ENCODE measurements around the gene ACO1.

Gene ACO1

DNA sequence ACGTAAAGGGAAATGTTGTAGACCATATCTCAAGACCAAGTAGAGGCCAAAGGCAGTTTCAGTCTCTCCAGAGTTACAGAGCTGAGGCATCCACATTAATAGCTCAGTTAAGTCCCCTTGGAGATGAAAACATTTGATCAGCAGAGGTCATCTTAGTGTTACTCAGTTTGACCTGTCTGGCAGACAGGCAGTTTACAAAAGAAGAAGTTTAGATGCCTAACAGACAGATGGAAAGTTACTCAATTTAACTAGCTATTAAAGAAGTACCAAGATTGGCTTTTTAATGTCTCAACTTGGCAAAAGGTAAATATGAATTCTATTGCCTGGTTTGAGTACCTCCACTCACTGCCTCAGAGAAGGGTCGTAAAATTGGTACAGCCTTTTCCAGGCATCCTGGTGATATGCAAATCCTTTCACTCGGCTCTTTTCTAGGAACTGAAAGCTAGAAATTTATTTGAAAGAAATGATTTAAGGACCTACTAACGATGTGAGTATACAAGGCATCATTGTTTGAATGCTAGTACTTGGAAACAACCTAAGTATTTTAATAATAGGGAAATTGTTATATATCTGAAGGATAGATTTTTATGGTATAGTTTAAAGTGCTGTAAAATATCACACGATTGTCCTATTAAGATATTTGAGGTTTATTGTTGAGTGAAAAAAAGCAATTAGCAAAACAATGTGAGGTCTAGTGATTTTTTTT is 14.8 kb downstream of the ACO1 start:
- Histone ChIP-seq H3K36me3 (ENCODE audit: control insufficient read depth in 2 of 2, insufficient read depth in 1 of 2, low read length in 2 of 2) (no peaks in the 10 kb centered on the region), H3K4me3 (ENCODE audit: low read depth, low read length) (no peak overlapping the region), H3K4me1 (ENCODE audit: control insufficient read depth, insufficient read depth, low read length) (no peaks in the 10 kb centered on the region), H3K27ac (ENCODE audit: extremely low read depth, low read depth, low read length) (no peak overlapping the region), H3K9me3 (ENCODE audit: control insufficient read depth, insufficient read depth, low read depth, low read length) (no peaks in the 10 kb centered on the region)
- ChIA-PET CTCF (interaction anchor here (0.6 to 4.2 kb wide), 8 partner anchors 12 to 189 kb away, joined by 3 to 32 read pairs (median 4); no protein-coding TSS in a partner anchor), POLR2A (no interaction called here)
- TF ChIP-seq PRDM4 (tag by site-specific recombination; IDR thresholded peaks at IDR 0.05) = 0 out of 2 replicates have a peak, but pooled peaks have one; percentile 32
- TF ChIP-seq ZNF473 (tag by site-specific recombination; IDR thresholded peaks at IDR 0.05) = no peak
- no peak for TF ChIP-seq ZNF555 (tag by site-specific recombination; conservative IDR thresholded peaks at IDR 0.05)

- TF ChIP-seq ZNF423 (tag by site-specific recombination; IDR thresholded peaks at IDR 0.05) (no peak), ZNF121 (tag by site-specific recombination; IDR thresholded peaks at IDR 0.05) (no peak), ZSCAN30 (tag by site-specific recombination; IDR thresholded peaks at IDR 0.05) (no peak), ZNF23 (tag by site-specific recombination; IDR thresholded peaks at IDR 0.05; ENCODE audit: borderline replicate concordance) (no peak), ZNF280D (tag by site-specific recombination; IDR thresholded peaks at IDR 0.05) (no peak), ZNF146 (tag by site-specific recombination; IDR thresholded peaks at IDR 0.05) (no peak), ZFP41 (tag by site-specific recombination; IDR thresholded peaks at IDR 0.05; ENCODE audit: borderline replicate concordance) (no peak), ZNF266 (tag by site-specific recombination; IDR thresholded peaks at IDR 0.05; ENCODE audit: low read depth) (no peak), ZNF174 (tag by site-specific recombination; IDR thresholded peaks at IDR 0.05) (no peak), ZNF596 (tag by site-specific recombination; IDR thresholded peaks at IDR 0.05) (no peak), KLF7 (tag by site-specific recombination; IDR thresholded peaks at IDR 0.05; ENCODE audit: borderline replicate concordance) (no peak), ATF2 (tag by site-specific recombination; IDR thresholded peaks at IDR 0.05; ENCODE audit: low read depth) (no peak)
- TF ChIP-seq, protein P1, sequence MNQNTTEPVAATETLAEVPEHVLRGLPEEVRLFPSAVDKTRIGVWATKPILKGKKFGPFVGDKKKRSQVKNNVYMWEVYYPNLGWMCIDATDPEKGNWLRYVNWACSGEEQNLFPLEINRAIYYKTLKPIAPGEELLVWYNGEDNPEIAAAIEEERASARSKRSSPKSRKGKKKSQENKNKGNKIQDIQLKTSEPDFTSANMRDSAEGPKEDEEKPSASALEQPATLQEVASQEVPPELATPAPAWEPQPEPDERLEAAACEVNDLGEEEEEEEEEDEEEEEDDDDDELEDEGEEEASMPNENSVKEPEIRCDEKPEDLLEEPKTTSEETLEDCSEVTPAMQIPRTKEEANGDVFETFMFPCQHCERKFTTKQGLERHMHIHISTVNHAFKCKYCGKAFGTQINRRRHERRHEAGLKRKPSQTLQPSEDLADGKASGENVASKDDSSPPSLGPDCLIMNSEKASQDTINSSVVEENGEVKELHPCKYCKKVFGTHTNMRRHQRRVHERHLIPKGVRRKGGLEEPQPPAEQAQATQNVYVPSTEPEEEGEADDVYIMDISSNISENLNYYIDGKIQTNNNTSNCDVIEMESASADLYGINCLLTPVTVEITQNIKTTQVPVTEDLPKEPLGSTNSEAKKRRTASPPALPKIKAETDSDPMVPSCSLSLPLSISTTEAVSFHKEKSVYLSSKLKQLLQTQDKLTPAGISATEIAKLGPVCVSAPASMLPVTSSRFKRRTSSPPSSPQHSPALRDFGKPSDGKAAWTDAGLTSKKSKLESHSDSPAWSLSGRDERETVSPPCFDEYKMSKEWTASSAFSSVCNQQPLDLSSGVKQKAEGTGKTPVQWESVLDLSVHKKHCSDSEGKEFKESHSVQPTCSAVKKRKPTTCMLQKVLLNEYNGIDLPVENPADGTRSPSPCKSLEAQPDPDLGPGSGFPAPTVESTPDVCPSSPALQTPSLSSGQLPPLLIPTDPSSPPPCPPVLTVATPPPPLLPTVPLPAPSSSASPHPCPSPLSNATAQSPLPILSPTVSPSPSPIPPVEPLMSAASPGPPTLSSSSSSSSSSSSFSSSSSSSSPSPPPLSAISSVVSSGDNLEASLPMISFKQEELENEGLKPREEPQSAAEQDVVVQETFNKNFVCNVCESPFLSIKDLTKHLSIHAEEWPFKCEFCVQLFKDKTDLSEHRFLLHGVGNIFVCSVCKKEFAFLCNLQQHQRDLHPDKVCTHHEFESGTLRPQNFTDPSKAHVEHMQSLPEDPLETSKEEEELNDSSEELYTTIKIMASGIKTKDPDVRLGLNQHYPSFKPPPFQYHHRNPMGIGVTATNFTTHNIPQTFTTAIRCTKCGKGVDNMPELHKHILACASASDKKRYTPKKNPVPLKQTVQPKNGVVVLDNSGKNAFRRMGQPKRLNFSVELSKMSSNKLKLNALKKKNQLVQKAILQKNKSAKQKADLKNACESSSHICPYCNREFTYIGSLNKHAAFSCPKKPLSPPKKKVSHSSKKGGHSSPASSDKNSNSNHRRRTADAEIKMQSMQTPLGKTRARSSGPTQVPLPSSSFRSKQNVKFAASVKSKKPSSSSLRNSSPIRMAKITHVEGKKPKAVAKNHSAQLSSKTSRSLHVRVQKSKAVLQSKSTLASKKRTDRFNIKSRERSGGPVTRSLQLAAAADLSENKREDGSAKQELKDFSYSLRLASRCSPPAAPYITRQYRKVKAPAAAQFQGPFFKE (tag by site-specific recombination; IDR thresholded peaks at IDR 0.05; ENCODE audit: borderline replicate concordance) = no peak
- Histone ChIP-seq H3K27ac (ENCODE audit: extremely low read depth, low read depth, low read length) (no peak overlapping the region), H3K4me1 (ENCODE audit: control insufficient read depth, insufficient read depth, low read length) (no peaks in the 10 kb centered on the region), H3K36me3 (ENCODE audit: control insufficient read depth in 2 of 2, insufficient read depth in 1 of 2, low read length in 2 of 2) (peaks cover 4 to 12% of the 10 kb centered on the region in 2 experiments; a peak in 2 of 3 replicates), H3K9me3 (ENCODE audit: control insufficient read depth, insufficient read depth, low read depth, low read length) (no peaks in the 10 kb centered on the region), H3K4me3 (ENCODE audit: low read depth, low read length) (no peak overlapping the region)
- POLR2A ChIA-PET = interaction anchor here (0.6 kb wide), 1 partner anchor 916 kb away, joined by 5 read pairs; no protein-coding TSS in a partner anchor
- CTCF ChIA-PET = interaction anchor here (0.8 to 2.6 kb wide), 4 partner anchors 31 to 180 kb away, joined by 4 to 8 read pairs (median 5); partner anchors contain the start of gene RIGI
These were observed 17.0 kb downstream of the ACO1 start for GRCh38 chr9:32401488-32401887.
